Mammary epithelial cell (primary cell): ENCODE data around the gene ATF2.

Experiments used
- CTCF ChIP-seq, 2 donors: IDR thresholded peaks in 1 of 2; conservative IDR thresholded peaks in 1 of 2; 2 replicates each; pipeline ENCODE4 v1.5.1; 2011 to 2012; ENCODE audit warnings: inconsistent platforms in 2 of 2, low read length in 2 of 2, mild to moderate bottlenecking in 2 of 2, control low read depth in 1 of 2, low read depth in 1 of 2; ENCODE audit not compliant: insufficient read depth in 1 of 2; ENCODE audit errors: extremely low read depth in 1 of 2
- EZH2 ChIP-seq: IDR thresholded peaks from 2 replicates; pipeline ENCODE4 v1.6.1; 2012; ENCODE audit warnings: low read length, inconsistent platforms, borderline replicate concordance

GRCh38 chr2:175107146-175107545, 60.9 kb downstream of the ATF2 start:
- TF ChIP-seq EZH2 (no peak), CTCF (conservative IDR thresholded peaks at IDR 0.05 in 1 of 2, IDR thresholded peaks at IDR 0.05 in 1 of 2; ENCODE audit: extremely low read depth in 1 of 2, insufficient read depth in 1 of 2, low read depth in 1 of 2, low read length in 2 of 2) (no peak)
